HG02973 (cell line): ENCODE data around the gene PMM2.

Experiments used
- ATAC-seq: cut with Tn5 transposase; IDR thresholded peaks from one replicate; pipeline ENCODE4 v1.9.1; 2021; ENCODE audit warnings: moderate library complexity; ENCODE audit not compliant: unreplicated experiment

Gene PMM2

GRCh38 chr16:8882725-8883377 is 85.2 kb downstream of the PMM2 start:
- ATAC-seq = no peak

GRCh38 chr16:8885674-8886592 is 88.3 kb downstream of the PMM2 start:
- ATAC-seq = no peak

- no peak for ATAC-seq
These were observed 89.2 kb downstream of the PMM2 start for GRCh38 chr16:8886593-8887430.

GRCh38 chr16:8887431-8887765 is 89.8 kb downstream of the PMM2 start:
- no peak for ATAC-seq

- no peak for ATAC-seq
These were observed 90.4 kb downstream of the PMM2 start for GRCh38 chr16:8887952-8888560.

- ATAC-seq = no peak
These were observed 91.6 kb downstream of the PMM2 start for GRCh38 chr16:8888951-8889892.

GRCh38 chr16:8889893-8890548 is 92.4 kb downstream of the PMM2 start:
- no peak for ATAC-seq

GRCh38 chr16:8890549-8890921 is 92.9 kb downstream of the PMM2 start:
- ATAC-seq = no peak

- peak; percentile 22 for ATAC-seq
These were observed 94.5 kb downstream of the PMM2 start for GRCh38 chr16:8892101-8892575.

- no peak for ATAC-seq
These were observed 95.8 kb downstream of the PMM2 start for GRCh38 chr16:8893426-8893825.

GRCh38 chr16:8893976-8894690 is 96.5 kb downstream of the PMM2 start:
- ATAC-seq = no peak

GRCh38 chr16:8894736-8895334 is 97.2 kb downstream of the PMM2 start:
- no peak for ATAC-seq

GRCh38 chr16:8898660-8899318 is 101.2 kb downstream of the PMM2 start:
- ATAC-seq = no peak
